Measurements from ENCODE around the gene HIF3A.
"Not testable (repeated sequence)": the region's sequence is repeated elsewhere in the genome, so short reads cannot be mapped to it uniquely, and the experiment has no call there.

Gene HIF3A

GRCh38 chr19:46361915-46362314 is 65.1 kb downstream of the HIF3A start:
- DNase-seq (ENCODE audit: low read depth): no peak

- DNase-seq (ENCODE audit: low read depth): no peak
Observed at GRCh38 chr19:46364359-46364758, 67.5 kb downstream of the HIF3A start.

- DNase-seq (ENCODE audit: low read depth): no peak
Observed at GRCh38 chr19:46365561-46365960, 68.7 kb downstream of the HIF3A start.

GRCh38 chr19:46366620-46367292 is 69.9 kb downstream of the HIF3A start:
- no peak for DNase-seq (ENCODE audit: low read depth)

- no peak for DNase-seq (ENCODE audit: low read depth)
Observed at GRCh38 chr19:46367426-46367825, 70.6 kb downstream of the HIF3A start.

- no peak for DNase-seq (ENCODE audit: low read depth)
Observed at GRCh38 chr19:46368116-46368515, 71.3 kb downstream of the HIF3A start.

- no peak for DNase-seq (ENCODE audit: low read depth)
Observed at GRCh38 chr19:46369817-46370216, 73.0 kb downstream of the HIF3A start.

- DNase-seq (ENCODE audit: low read depth): no peak
Observed at GRCh38 chr19:46371371-46371901, 74.6 kb downstream of the HIF3A start.

- DNase-seq (ENCODE audit: low read depth): no peak
Observed at GRCh38 chr19:46372901-46373490, 76.2 kb downstream of the HIF3A start.

GRCh38 chr19:46373491-46374359 is 76.9 kb downstream of the HIF3A start:
- no peak for DNase-seq (ENCODE audit: low read depth)

GRCh38 chr19:46374536-46375475 is 78.0 kb downstream of the HIF3A start:
- DNase-seq (ENCODE audit: low read depth): no peak

- not testable (repeated sequence) for DNase-seq (ENCODE audit: low read depth)
Observed at GRCh38 chr19:46375476-46376067, 78.7 kb downstream of the HIF3A start.

- DNase-seq (ENCODE audit: low read depth): no peak
Observed at GRCh38 chr19:46376241-46377153, 79.7 kb downstream of the HIF3A start.

- DNase-seq (ENCODE audit: low read depth): no peak
Observed at GRCh38 chr19:46378268-46378667, 81.4 kb downstream of the HIF3A start.

GRCh38 chr19:46380690-46381089 is 83.8 kb downstream of the HIF3A start:
- no peak for DNase-seq (ENCODE audit: low read depth)

GRCh38 chr19:46381346-46381745 is 84.5 kb downstream of the HIF3A start:
- no peak for DNase-seq (ENCODE audit: low read depth)

- DNase-seq (ENCODE audit: low read depth): no peak
Observed at GRCh38 chr19:46381756-46382345, 85.0 kb downstream of the HIF3A start.

- DNase-seq (ENCODE audit: low read depth): no peak
Observed at GRCh38 chr19:46383171-46383815, 86.5 kb downstream of the HIF3A start.

- DNase-seq (ENCODE audit: low read depth): no peak
Observed at GRCh38 chr19:46383846-46384245, 87.0 kb downstream of the HIF3A start.
